Hepatocyte (in vitro differentiated cells): ENCODE results near the gene SH3BGR. TPM values are rescaled to one million over a fixed set of nuclear protein-coding genes. Genes with fewer than 3 reads are reported as not detected.

Source experiments
- DNase-seq: peaks from one replicate; pipeline ENCODE4 v3.0.0-alpha.2; 2016; ENCODE audit warnings: low spot score
- H2AFZ ChIP-seq: fragments of 200-600 bp; sonication (generic); 2 replicates; pipeline ENCODE4 v1.6.0; 2016; ENCODE audit warnings: antibody characterized with exemption, mild to moderate bottlenecking
- H3K27ac ChIP-seq: fragments of 200-600 bp; sonication (generic); 2 replicates; pipeline ENCODE4 v1.5.1; 2016; ENCODE audit warnings: mild to moderate bottlenecking
- H3K27me3 ChIP-seq: fragments of 200-600 bp; sonication (generic); 2 replicates; pipeline ENCODE4 v1.6.1; 2016
- H3K36me3 ChIP-seq: fragments of 200-600 bp; sonication (generic); replicated peaks from 2 replicates; pipeline ENCODE4 v1.5.1; 2016; ENCODE audit warnings: low read depth; ENCODE audit not compliant: insufficient read depth
- H3K4me1 ChIP-seq: fragments of 200-600 bp; sonication (generic); 2 replicates; pipeline ENCODE4 v1.5.1; 2016; ENCODE audit warnings: mild to moderate bottlenecking, moderate library complexity; ENCODE audit not compliant: insufficient read depth
- H3K4me2 ChIP-seq: fragments of 200-600 bp; sonication (generic); 2 replicates; pipeline ENCODE4 v1.6.0; 2016
- H3K4me3 ChIP-seq: fragments of 200-600 bp; sonication (generic); 2 replicates; pipeline ENCODE4 v1.5.1; 2016; ENCODE audit warnings: mild to moderate bottlenecking
- H3K79me2 ChIP-seq: fragments of 200-600 bp; sonication (generic); 2 replicates; pipeline ENCODE4 v1.6.0; 2017; ENCODE audit warnings: mild to moderate bottlenecking
- H3K9me2 ChIP-seq: fragments of 200-600 bp; sonication (generic); replicated peaks from 2 replicates; pipeline ENCODE4 v1.6.0; 2017; ENCODE audit warnings: mild to moderate bottlenecking; ENCODE audit not compliant: insufficient read depth
- H3K9me3 ChIP-seq: fragments of 200-600 bp; sonication (generic); 2 replicates; pipeline ENCODE4 v1.5.1; 2016; ENCODE audit warnings: low read depth, mild to moderate bottlenecking
- H4K20me1 ChIP-seq: fragments of 200-600 bp; sonication (generic); 2 replicates; pipeline ENCODE4 v1.6.0; 2016; ENCODE audit warnings: mild to moderate bottlenecking; ENCODE audit not compliant: insufficient read depth, poor library complexity, severe bottlenecking
- CTCF ChIP-seq: fragments of 200-600 bp; sonication (generic); IDR thresholded peaks from 2 replicates; pipeline ENCODE4 v1.5.1; 2016; ENCODE audit warnings: antibody characterized with exemption, mild to moderate bottlenecking; ENCODE audit not compliant: poor library complexity
- EZH2 ChIP-seq: fragments of 200-600 bp; sonication (generic); IDR thresholded peaks from 2 replicates; pipeline ENCODE4 v1.6.1; 2016; ENCODE audit warnings: antibody characterized with exemption, mild to moderate bottlenecking, borderline replicate concordance
- EZH2phosphoT487 ChIP-seq: fragments of 200-600 bp; sonication (generic); IDR thresholded peaks from one replicate; pipeline ENCODE4 v1.6.1; 2018; ENCODE audit warnings: antibody characterized with exemption, mild to moderate bottlenecking, low read depth, moderate library complexity; ENCODE audit not compliant: unreplicated experiment, severe bottlenecking
- WGBS: methylation state at CpG from one replicate; pipeline ENCODE4 v1.1.6; 2016; ENCODE audit warnings: low lambda C conversion rate; ENCODE audit errors: missing lambda C conversion rate; 5-methylcytosine and 5-hydroxymethylcytosine counted together
- polyA plus RNA-seq: library from polyadenylated mRNA; unstranded; fragments of >200 nt; fragmentation: Nextera tagmentation; extraction: Ambion mirVana; gene quantifications from 2 replicates; pipeline ENCODE4 v1.2.1, GENCODE V29; 2016
- total RNA-seq: library from RNA; depleted of rRNA; stranded (reverse); fragments of >200 nt; gene quantifications from 2 replicates; pipeline ENCODE4 v1.2.3, GENCODE V29; 2014

The SH3BGR gene
- total and polyA plus RNA-seq, 2 experiments from 2014 or later, result 1.8 to 2.5 TPM

GRCh38 chr21:39525601-39526000, 73.8 kb downstream of the SH3BGR start:
- peaks cover 4% of the 10 kb centered on the region for H3K4me1 ChIP-seq
- no peaks in the 10 kb centered on the region for H3K79me2 ChIP-seq
- no peak overlapping the region for H3K27ac ChIP-seq
- TF ChIP-seq EZH2 (no peak), EZH2phosphoT487 (no peak), CTCF (no peak)
- DNase-seq, result no peak
- no peaks in the 10 kb centered on the region for H3K9me2 ChIP-seq
- H3K4me2 ChIP-seq, result no peak overlapping the region
- no peaks in the 10 kb centered on the region for H4K20me1 ChIP-seq
- no peaks in the 10 kb centered on the region for H3K9me3 ChIP-seq
- H3K27me3 ChIP-seq, result no peaks in the 10 kb centered on the region
- H3K4me3 ChIP-seq, result no peak overlapping the region
- H2AFZ ChIP-seq, result no peak overlapping the region
- 96% methylated on average over 12 of the region's 12 CpGs for WGBS
- H3K36me3 ChIP-seq, result no peaks in the 10 kb centered on the region

GRCh38 chr21:39527067-39527595, 75.4 kb downstream of the SH3BGR start:
- Histone ChIP-seq H3K9me3 (no peaks in the 10 kb centered on the region), H3K27me3 (no peaks in the 10 kb centered on the region), H3K4me1 (peaks cover 4% of the 10 kb centered on the region), H3K27ac (no peak overlapping the region), H3K4me3 (no peak overlapping the region), H2AFZ (no peak overlapping the region), H3K9me2 (no peaks in the 10 kb centered on the region), H3K36me3 (no peaks in the 10 kb centered on the region), H4K20me1 (no peaks in the 10 kb centered on the region), H3K4me2 (no peak overlapping the region), H3K79me2 (no peaks in the 10 kb centered on the region)
- no peak for DNase-seq
- TF ChIP-seq EZH2phosphoT487 (no peak), CTCF (no peak), EZH2 (no peak)
- WGBS, result 93% methylated on average over 5 of the region's 5 CpGs

- H3K9me3 ChIP-seq, result no peaks in the 10 kb centered on the region
- no peaks in the 10 kb centered on the region for H3K27me3 ChIP-seq
- H4K20me1 ChIP-seq, result no peaks in the 10 kb centered on the region
- no peaks in the 10 kb centered on the region for H3K9me2 ChIP-seq
- no peak overlapping the region for H3K27ac ChIP-seq
- 41% methylated on average over 8 of the region's 8 CpGs for WGBS
- no peak overlapping the region for H3K4me3 ChIP-seq
- no peak overlapping the region for H2AFZ ChIP-seq
- no peak overlapping the region for H3K4me2 ChIP-seq
- TF ChIP-seq EZH2phosphoT487 (no peak), CTCF (no peak), EZH2 (no peak)
- no peaks in the 10 kb centered on the region for H3K36me3 ChIP-seq
- H3K79me2 ChIP-seq, result no peaks in the 10 kb centered on the region
- peaks cover 4% of the 10 kb centered on the region for H3K4me1 ChIP-seq
- DNase-seq, result peak; percentile 20
These were observed 76.1 kb downstream of the SH3BGR start for GRCh38 chr21:39527664-39528381.
